GM06990 (cell line): Measurements from ENCODE around the gene GOLGA6C.
"Not testable (repeated sequence)": the region's sequence is repeated elsewhere in the genome, so short reads cannot be mapped to it uniquely, and the experiment has no call there.

Experiments used
- DNase-seq: peaks from one replicate; pipeline ENCODE4 v3.0.0-alpha.2; 2011; ENCODE audit not compliant: insufficient read length; ENCODE audit errors: extremely low read depth
- H3K27me3 ChIP-seq: replicated peaks from 2 replicates; pipeline ENCODE4 v1.6.0; 2011; ENCODE audit warnings: low read length; ENCODE audit not compliant: control insufficient read depth, insufficient read depth
- H3K36me3 ChIP-seq: 2 replicates; pipeline ENCODE4 v1.5.1; 2011; ENCODE audit warnings: low read length; ENCODE audit not compliant: control insufficient read depth, insufficient read depth
- H3K4me3 ChIP-seq: replicated peaks from 2 replicates; pipeline ENCODE4 v1.5.1; 2011; ENCODE audit warnings: low read depth, mild to moderate bottlenecking, control low read depth, low read length
- TF ChIP-seq, protein P1 (sequence below): IDR thresholded peaks from 2 replicates; pipeline ENCODE4 v1.5.1; 2011; ENCODE audit warnings: low read length, control low read depth, mild to moderate bottlenecking, inconsistent platforms; ENCODE audit not compliant: insufficient read depth, poor library complexity, severe bottlenecking

Gene GOLGA6C

DNA sequence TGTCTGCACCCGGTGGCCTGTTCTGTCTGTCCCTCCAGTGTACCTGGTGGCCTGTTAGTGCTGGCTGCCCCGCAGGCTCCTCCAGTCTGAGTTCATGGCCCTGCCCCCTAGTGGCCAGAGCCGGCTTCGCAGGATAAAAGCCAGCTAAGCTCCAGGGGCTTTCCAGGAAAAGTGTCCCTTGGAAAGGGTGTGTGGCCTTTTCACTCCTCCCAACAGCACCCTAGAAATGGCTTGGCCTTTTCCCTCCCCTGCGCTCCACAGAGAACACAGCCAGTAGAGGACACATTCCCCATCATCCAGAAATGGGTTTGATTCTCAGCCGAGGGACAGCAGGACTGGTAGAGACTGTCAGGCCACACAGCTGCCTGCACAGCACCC is 41.2 kb downstream of the GOLGA6C start:
- not testable (repeated sequence) for H3K4me3 ChIP-seq, H3K27me3 ChIP-seq, H3K36me3 ChIP-seq, DNase-seq
- TF ChIP-seq, protein P1, sequence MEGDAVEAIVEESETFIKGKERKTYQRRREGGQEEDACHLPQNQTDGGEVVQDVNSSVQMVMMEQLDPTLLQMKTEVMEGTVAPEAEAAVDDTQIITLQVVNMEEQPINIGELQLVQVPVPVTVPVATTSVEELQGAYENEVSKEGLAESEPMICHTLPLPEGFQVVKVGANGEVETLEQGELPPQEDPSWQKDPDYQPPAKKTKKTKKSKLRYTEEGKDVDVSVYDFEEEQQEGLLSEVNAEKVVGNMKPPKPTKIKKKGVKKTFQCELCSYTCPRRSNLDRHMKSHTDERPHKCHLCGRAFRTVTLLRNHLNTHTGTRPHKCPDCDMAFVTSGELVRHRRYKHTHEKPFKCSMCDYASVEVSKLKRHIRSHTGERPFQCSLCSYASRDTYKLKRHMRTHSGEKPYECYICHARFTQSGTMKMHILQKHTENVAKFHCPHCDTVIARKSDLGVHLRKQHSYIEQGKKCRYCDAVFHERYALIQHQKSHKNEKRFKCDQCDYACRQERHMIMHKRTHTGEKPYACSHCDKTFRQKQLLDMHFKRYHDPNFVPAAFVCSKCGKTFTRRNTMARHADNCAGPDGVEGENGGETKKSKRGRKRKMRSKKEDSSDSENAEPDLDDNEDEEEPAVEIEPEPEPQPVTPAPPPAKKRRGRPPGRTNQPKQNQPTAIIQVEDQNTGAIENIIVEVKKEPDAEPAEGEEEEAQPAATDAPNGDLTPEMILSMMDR, result peak; percentile 39

DNA sequence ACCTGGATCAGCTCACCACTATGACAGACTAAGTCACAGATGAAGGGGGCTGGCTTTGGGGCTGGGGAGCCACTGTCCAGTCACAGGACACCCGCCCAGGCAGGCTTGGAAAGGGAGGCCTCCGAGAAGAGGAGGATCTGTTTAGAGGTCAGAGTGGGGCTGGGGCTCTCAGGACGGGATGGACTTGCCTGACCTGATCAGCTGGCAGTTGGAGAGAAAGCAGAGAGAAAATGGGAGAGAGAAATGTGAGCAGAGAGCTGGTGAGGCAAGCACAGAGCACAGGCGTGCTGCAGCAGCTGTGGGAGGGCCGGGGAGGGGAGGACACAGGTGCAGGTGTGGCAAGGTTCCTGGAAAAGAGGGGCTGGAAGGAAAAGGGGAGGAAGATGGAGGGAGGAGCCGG is 41.9 kb downstream of the GOLGA6C start:
- H3K27me3 ChIP-seq, H3K4me3 ChIP-seq, H3K36me3 ChIP-seq, DNase-seq: not testable (repeated sequence)

DNA sequence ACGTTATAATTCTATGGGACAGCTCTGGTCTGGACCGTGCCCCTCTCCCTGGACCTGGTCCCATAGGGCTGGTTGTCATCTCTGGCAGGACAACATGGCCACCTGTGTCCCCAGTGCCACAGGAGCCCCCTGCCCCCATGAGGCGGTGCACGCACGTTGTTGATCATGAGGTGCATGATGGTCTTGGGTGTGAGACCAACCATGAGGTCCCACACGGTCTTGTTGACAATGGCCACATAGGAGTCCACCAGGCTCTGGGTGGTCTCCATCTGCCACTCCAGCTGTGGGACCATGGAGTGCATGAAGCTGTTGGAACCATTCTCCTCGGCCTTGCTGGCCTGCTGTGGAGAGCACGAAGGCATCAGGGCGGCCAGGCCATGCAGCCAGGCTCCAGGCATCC is 44.2 kb downstream of the GOLGA6C start:
- Histone ChIP-seq H3K4me3 (no peak overlapping the region), H3K27me3 (no peaks in the 10 kb centered on the region), H3K36me3 (no peaks in the 10 kb centered on the region)
- DNase-seq, result no peak
- TF ChIP-seq, protein P1, result no peak

DNA sequence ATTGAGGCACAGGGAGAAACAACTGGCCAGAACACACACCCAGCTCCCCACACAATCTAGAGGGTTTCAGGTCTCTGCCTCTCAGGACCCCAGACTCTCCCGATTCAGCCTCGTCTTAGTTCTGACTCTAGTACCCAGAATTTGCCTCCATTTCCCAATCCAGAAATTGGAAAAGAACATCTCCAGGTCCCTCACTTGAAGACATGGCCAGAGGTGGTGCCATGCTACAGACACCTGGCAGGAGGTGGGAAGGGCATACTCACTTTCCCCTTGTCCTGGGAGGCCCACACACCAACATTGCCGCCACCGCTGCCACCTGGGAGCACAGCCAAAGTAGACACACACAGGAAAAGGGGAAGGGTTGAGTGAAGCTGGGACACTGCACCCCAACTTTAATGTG is 44.6 kb downstream of the GOLGA6C start:
- not testable (repeated sequence) for DNase-seq, H3K27me3 ChIP-seq, H3K4me3 ChIP-seq, H3K36me3 ChIP-seq

DNA sequence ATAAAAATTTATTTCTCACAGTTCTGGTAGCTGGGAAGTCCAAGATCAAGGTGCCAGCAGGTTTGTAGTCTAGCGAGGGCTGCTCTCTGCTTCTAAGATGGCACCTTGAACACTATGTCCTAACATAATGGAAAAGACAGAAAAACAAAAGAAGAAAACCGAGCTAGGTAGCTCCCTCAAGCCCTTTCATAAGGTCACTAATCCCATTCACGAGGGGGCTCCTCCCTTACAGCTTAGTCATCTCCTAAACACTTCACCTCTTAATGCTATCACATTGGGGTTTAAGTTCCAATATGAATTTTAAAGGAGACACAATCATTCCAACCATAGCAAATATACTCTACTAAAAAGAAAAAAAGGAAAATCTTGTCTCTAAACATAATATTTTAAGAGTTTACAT is 48.1 kb downstream of the GOLGA6C start:
- TF ChIP-seq, protein P1, result no peak
- Histone ChIP-seq H3K36me3 (no peaks in the 10 kb centered on the region), H3K27me3 (no peaks in the 10 kb centered on the region; the same call in 1 of the 2 replicates), H3K4me3 (no peak overlapping the region)
- DNase-seq, result no peak

DNA sequence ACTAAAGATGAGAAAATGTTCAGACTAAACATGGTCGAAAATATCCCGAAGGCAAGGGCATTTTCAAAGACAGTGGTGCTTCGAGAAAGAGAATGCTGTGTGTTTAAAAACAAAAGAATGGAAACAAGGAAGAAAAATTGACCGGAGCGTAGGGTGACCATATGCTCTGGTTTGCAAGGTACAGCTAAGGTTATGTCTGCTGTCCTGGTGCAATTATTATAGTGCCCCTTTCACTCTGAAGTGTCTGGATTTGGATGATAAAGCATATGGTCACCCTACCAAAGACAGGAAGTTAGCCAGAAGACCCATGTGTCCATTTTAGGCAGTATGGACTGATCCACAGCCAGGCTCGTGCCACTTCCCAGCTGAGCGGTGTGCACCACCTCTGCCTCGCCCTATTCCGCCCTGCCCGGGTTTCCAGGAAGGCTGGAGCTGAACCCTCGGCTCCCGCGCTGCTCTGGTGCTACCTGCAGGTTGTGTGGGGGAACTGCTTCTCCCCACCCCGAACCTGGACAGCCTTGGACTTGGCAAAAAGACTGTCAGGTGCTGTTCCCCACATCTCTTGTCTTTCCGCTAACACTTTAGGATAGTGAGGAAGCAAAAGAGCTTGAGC is 49.8 kb downstream of the GOLGA6C start:
- Histone ChIP-seq H3K4me3 (no peak overlapping the region), H3K36me3 (no peaks in the 10 kb centered on the region), H3K27me3 (no peaks in the 10 kb centered on the region; the same call in 1 of the 2 replicates)
- peak; percentile 15 for DNase-seq
- TF ChIP-seq, protein P1, result peak; percentile 46

DNA sequence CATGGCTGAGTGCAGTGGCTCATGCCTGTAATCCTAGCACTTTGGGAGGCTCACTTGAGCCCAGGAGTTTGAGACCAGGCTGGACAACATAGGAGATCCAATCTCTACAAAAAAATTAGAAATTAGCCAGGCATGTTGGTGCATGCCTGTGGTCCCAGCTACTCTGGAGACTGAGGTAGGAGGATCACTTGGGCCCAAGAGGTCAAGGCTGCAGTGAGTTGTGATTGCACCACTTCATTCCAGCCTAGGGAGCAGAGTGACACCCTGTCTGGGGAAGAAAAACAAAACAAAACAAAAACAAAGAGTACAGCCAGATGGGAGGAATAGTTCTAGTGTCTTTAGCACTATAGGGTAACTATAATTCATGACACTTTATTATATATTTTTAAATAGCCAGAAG is 51.6 kb downstream of the GOLGA6C start:
- TF ChIP-seq, protein P1, result no peak

DNA sequence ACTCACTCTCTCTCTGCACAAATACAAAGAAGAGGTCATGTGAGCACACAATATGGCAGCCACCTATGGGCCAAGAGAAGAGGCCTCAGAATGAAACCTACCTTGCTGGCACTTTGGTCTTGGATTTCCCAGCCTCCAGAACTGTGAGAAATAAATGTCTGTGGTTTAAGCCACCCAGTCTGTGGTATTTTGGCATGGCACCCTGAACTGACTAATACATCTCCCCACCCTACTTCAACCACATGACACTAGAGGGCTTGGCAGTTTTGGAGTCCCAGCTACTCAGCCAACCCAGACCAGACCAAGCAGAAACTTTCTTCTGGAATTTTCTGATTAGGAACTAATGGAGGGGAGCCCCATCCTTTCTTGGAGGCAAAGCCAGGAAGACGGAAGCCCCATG is 54.4 kb downstream of the GOLGA6C start:
- not testable (repeated sequence) for H3K27me3 ChIP-seq, DNase-seq, H3K36me3 ChIP-seq, H3K4me3 ChIP-seq

More for the DNA sequence above, 51.6 kb downstream of the GOLGA6C start:
- DNase-seq, result no peak
- Histone ChIP-seq H3K27me3 (no peaks in the 10 kb centered on the region; the same call in 1 of the 2 replicates), H3K4me3 (no peak overlapping the region), H3K36me3 (no peaks in the 10 kb centered on the region)
